Measurements from ENCODE around the gene MANSC1. TPM values are rescaled to one million over a fixed set of nuclear protein-coding genes. Genes with fewer than 3 reads are reported as not detected.

Gene MANSC1
- total RNA-seq, 4 donors from 2014 or later: 11.5 to 34.6 (median 24.4) TPM

- H3K4me1 ChIP-seq: peaks cover 17% of the 10 kb centered on the region
- no peak overlapping the region for H3K27ac ChIP-seq
- no peaks in the 10 kb centered on the region for H3K9me3 ChIP-seq
- H3K36me3 ChIP-seq: peaks cover 8% of the 10 kb centered on the region
- no peaks in the 10 kb centered on the region for H3K27me3 ChIP-seq
- no peak for DNase-seq (ENCODE audit: low spot score in 2 of 2)
- no peak for TF ChIP-seq POLR2A (IDR thresholded peaks at IDR 0.05)
- TF ChIP-seq CTCF (IDR thresholded peaks at IDR 0.05): peak; percentile 24 to 59
- no peak for TF ChIP-seq EP300 (IDR thresholded peaks at IDR 0.05)
- no peak for TF ChIP-seq POLR2AphosphoS5 (IDR thresholded peaks at IDR 0.05)
- H3K4me3 ChIP-seq: no peak overlapping the region
- WGBS: 7% methylated on average over 1 of the region's 1 CpG
These were observed 22.2 kb downstream of the MANSC1 start for GRCh38 chr12:12327802-12328201.

GRCh38 chr12:12326262-12326661 lies 23.8 kb downstream of the MANSC1 start:
- Histone ChIP-seq H3K4me1 (peaks cover 7% of the 10 kb centered on the region), H3K9me3 (no peaks in the 10 kb centered on the region), H3K27me3 (no peaks in the 10 kb centered on the region), H3K36me3 (peaks cover 8% of the 10 kb centered on the region), H3K27ac (no peak overlapping the region), H3K4me3 (no peak overlapping the region)
- no peak for DNase-seq (ENCODE audit: low spot score in 2 of 2)
- 92% methylated on average over 3 of the region's 3 CpGs for WGBS
- TF ChIP-seq CTCF (IDR thresholded peaks at IDR 0.05): no peak
- TF ChIP-seq POLR2AphosphoS5 (IDR thresholded peaks at IDR 0.05): no peak
- no peak for TF ChIP-seq POLR2A (IDR thresholded peaks at IDR 0.05)
- no peak for TF ChIP-seq EP300 (IDR thresholded peaks at IDR 0.05)

GRCh38 chr12:12323591-12323990 lies 26.5 kb downstream of the MANSC1 start:
- Histone ChIP-seq H3K9me3 (no peaks in the 10 kb centered on the region), H3K36me3 (no peaks in the 10 kb centered on the region), H3K27me3 (no peaks in the 10 kb centered on the region), H3K4me3 (no peak overlapping the region), H3K4me1 (peaks cover 5% of the 10 kb centered on the region), H3K27ac (no peak overlapping the region)
- DNase-seq (ENCODE audit: low spot score in 2 of 2): no peak
- TF ChIP-seq POLR2A (IDR thresholded peaks at IDR 0.05): no peak
- no peak for TF ChIP-seq EP300 (IDR thresholded peaks at IDR 0.05)
- TF ChIP-seq CTCF (IDR thresholded peaks at IDR 0.05): no peak
- no peak for TF ChIP-seq POLR2AphosphoS5 (IDR thresholded peaks at IDR 0.05)
- WGBS: 81% methylated on average over 9 of the region's 9 CpGs

GRCh38 chr12:12323118-12323517 lies 26.9 kb downstream of the MANSC1 start:
- WGBS: 91% methylated on average over 3 of the region's 4 CpGs
- Histone ChIP-seq H3K9me3 (no peaks in the 10 kb centered on the region), H3K27me3 (no peaks in the 10 kb centered on the region), H3K36me3 (no peaks in the 10 kb centered on the region), H3K4me3 (no peak overlapping the region), H3K27ac (no peak overlapping the region), H3K4me1 (peaks cover 5% of the 10 kb centered on the region)
- TF ChIP-seq CTCF (IDR thresholded peaks at IDR 0.05): no peak
- no peak for TF ChIP-seq POLR2A (IDR thresholded peaks at IDR 0.05)
- TF ChIP-seq POLR2AphosphoS5 (IDR thresholded peaks at IDR 0.05): no peak
- TF ChIP-seq EP300 (IDR thresholded peaks at IDR 0.05): no peak
- DNase-seq (ENCODE audit: low spot score in 2 of 2): no peak

- H3K9me3 ChIP-seq: no peaks in the 10 kb centered on the region
- WGBS: 70% methylated on average over 9 of the region's 9 CpGs
- no peaks in the 10 kb centered on the region for H3K4me1 ChIP-seq
- no peak for DNase-seq (ENCODE audit: low spot score in 2 of 2)
- H3K27me3 ChIP-seq: no peaks in the 10 kb centered on the region
- H3K4me3 ChIP-seq: peak overlapping the region; percentile 15
- TF ChIP-seq POLR2AphosphoS5 (IDR thresholded peaks at IDR 0.05) (no peak), EP300 (IDR thresholded peaks at IDR 0.05) (no peak), POLR2A (IDR thresholded peaks at IDR 0.05) (no peak), CTCF (IDR thresholded peaks at IDR 0.05) (no peak)
- no peaks in the 10 kb centered on the region for H3K36me3 ChIP-seq
- peak overlapping the region; percentile 42 for H3K27ac ChIP-seq
These were observed 30.4 kb downstream of the MANSC1 start for GRCh38 chr12:12319451-12320183.
